ENCODE data around the gene CALD1.

CALD1 gene

GRCh38 chr7:134778941-134779740 lies at the start of gene CALD1:
Gene CALD1 (plus strand): TSS chr7:134779634. CDS start chr7:134867734, 88,100 bp downstream.
- DNase-seq: peak; percentile 21

- DNase-seq: no peak
These were observed 49.5 kb upstream of the CALD1 start for GRCh38 chr7:134729895-134730294.

GRCh38 chr7:134730411-134730829 lies 49.0 kb upstream of the CALD1 start:
- DNase-seq: no peak

GRCh38 chr7:134731616-134732015 lies 47.8 kb upstream of the CALD1 start:
- DNase-seq: no peak

GRCh38 chr7:134732728-134733127 lies 46.7 kb upstream of the CALD1 start:
- DNase-seq: no peak

GRCh38 chr7:134736381-134736780 lies 43.1 kb upstream of the CALD1 start:
- DNase-seq: no peak

- no peak for DNase-seq
These were observed 41.7 kb upstream of the CALD1 start for GRCh38 chr7:134737566-134738345.

- no peak for DNase-seq
These were observed 40.1 kb upstream of the CALD1 start for GRCh38 chr7:134739362-134739761.

- DNase-seq: no peak
These were observed 39.1 kb upstream of the CALD1 start for GRCh38 chr7:134740376-134740775.

- no peak for DNase-seq
These were observed 37.4 kb upstream of the CALD1 start for GRCh38 chr7:134741907-134742635.

- no peak for DNase-seq
These were observed 36.6 kb upstream of the CALD1 start for GRCh38 chr7:134742688-134743350.

- no peak for DNase-seq
These were observed 34.9 kb upstream of the CALD1 start for GRCh38 chr7:134744569-134744968.

- no peak for DNase-seq
These were observed 32.1 kb upstream of the CALD1 start for GRCh38 chr7:134747326-134747725.

GRCh38 chr7:134750083-134751062 lies 29.1 kb upstream of the CALD1 start:
- DNase-seq: no peak

- no peak for DNase-seq
These were observed 27.3 kb upstream of the CALD1 start for GRCh38 chr7:134752006-134752760.

- DNase-seq: no peak
These were observed 23.9 kb upstream of the CALD1 start for GRCh38 chr7:134755422-134756022.

GRCh38 chr7:134757938-134758337 lies 21.5 kb upstream of the CALD1 start:
- DNase-seq: no peak

GRCh38 chr7:134758981-134759380 lies 20.5 kb upstream of the CALD1 start:
- DNase-seq: no peak

- no peak for DNase-seq
These were observed 18.2 kb upstream of the CALD1 start for GRCh38 chr7:134761266-134761665.

- no peak for DNase-seq
These were observed 15.5 kb upstream of the CALD1 start for GRCh38 chr7:134763960-134764359.
